ENCODE data around the gene LRRC8E. TPM values are rescaled to one million over a fixed set of nuclear protein-coding genes. Genes with fewer than 3 reads are reported as not detected.

Gene LRRC8E
- total RNA-seq, 2 donors from 2014 or later, result not detected

- DNase-seq (ENCODE audit: low spot score), result no peak
- intact Hi-C loops (cut with DNase I), result no loop called here
These were observed 22.9 kb upstream of the LRRC8E start for GRCh38 chr19:7865262-7865911.

- intact Hi-C loops (cut with DNase I), result no loop called here
These were observed 21.8 kb upstream of the LRRC8E start for GRCh38 chr19:7866399-7867091.

GRCh38 chr19:7867092-7867844 lies 21.0 kb upstream of the LRRC8E start:
- no peak for DNase-seq (ENCODE audit: low spot score)
- intact Hi-C loops (cut with DNase I), result no loop called here

More at GRCh38 chr19:7866399-7867091, 21.8 kb upstream of the LRRC8E start:
- no peak for DNase-seq (ENCODE audit: low spot score)

DNA sequence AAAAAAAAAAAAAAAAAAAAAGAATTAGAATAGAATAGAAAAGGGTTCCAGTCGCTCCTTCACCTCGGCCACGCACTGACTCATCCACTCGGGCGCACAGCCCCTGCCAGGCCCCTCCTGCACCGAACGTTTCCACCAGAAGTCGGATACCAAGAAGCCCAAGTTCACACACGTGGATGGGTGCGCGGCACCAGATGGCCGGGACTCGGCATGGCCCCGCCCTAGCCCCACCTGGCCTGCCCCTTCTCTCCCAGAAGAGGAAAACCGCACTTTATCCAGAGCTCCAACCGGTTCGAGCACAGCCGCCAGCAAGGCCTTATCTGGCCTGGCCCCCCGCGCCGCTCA lies 20.0 kb upstream of the LRRC8E start:
- DNase-seq (ENCODE audit: low spot score), result no peak
- intact Hi-C loops (cut with DNase I), result no loop called here

DNA sequence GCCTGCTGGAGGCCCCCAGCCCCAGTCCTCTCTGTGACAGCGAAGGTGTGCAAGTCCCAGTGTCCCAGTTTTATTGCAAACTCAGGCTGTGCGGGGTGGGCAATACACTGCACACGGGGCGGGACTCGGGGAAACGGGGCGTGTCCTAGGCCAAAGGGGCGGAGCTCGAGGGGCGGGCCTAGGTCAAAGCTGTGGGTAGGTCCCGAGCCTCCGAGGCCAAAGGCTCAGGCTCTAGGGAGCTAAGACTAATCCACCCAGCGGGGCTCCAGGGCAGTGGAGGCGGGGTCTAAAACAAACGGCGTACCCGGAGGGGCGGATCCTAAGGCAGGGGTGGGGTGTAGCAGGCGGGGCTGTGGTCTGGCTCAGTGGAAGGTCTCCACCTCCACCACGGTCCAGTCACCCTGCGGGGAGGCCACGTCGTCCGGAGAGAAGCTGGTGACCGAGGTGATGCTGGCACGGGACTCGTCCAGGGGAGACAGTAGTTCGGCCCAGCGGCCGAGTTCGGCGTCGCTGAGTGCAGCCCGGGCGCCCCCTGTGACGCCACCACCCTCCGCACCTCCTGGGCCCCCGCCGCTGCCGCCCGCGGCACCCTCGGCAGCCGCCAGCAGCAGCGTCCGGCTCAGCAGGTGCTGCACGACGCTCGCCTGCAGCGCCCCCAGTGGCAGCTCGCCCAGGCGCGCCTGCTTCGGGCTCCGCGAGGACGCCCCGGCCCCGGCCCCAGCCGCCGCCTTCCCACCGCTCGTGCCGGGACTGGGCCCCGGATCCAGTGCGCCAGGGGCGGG lies 19.4 kb upstream of the LRRC8E start:
- DNase-seq (ENCODE audit: low spot score), result peak; percentile 88
- intact Hi-C loops (cut with DNase I), result no loop called here

GRCh38 chr19:7869453-7869909 lies 18.8 kb upstream of the LRRC8E start:
- DNase-seq (ENCODE audit: low spot score), result no peak
- intact Hi-C loops (cut with DNase I), result no loop called here

- peak; percentile 90 for DNase-seq (ENCODE audit: low spot score)
- intact Hi-C loops (cut with DNase I), result no loop called here
These were observed 18.3 kb upstream of the LRRC8E start for GRCh38 chr19:7869910-7870511.

- no peak for DNase-seq (ENCODE audit: low spot score)
- intact Hi-C loops (cut with DNase I), result no loop called here
These were observed 17.5 kb upstream of the LRRC8E start for GRCh38 chr19:7870571-7871436.

GRCh38 chr19:7871437-7872305 lies 16.6 kb upstream of the LRRC8E start:
- intact Hi-C loops (cut with DNase I), result no loop called here
- DNase-seq (ENCODE audit: low spot score), result peak; percentile 96

GRCh38 chr19:7872306-7873204 lies 15.8 kb upstream of the LRRC8E start:
- DNase-seq (ENCODE audit: low spot score), result no peak
- intact Hi-C loops (cut with DNase I), result no loop called here

- DNase-seq (ENCODE audit: low spot score), result no peak
- intact Hi-C loops (cut with DNase I), result loop anchor here in 1 of 2 donors (1.0 kb wide), 1 partner anchor 43 kb away; the partner anchor contains the start of gene EVI5L
These were observed 14.8 kb upstream of the LRRC8E start for GRCh38 chr19:7873304-7874075.

DNA sequence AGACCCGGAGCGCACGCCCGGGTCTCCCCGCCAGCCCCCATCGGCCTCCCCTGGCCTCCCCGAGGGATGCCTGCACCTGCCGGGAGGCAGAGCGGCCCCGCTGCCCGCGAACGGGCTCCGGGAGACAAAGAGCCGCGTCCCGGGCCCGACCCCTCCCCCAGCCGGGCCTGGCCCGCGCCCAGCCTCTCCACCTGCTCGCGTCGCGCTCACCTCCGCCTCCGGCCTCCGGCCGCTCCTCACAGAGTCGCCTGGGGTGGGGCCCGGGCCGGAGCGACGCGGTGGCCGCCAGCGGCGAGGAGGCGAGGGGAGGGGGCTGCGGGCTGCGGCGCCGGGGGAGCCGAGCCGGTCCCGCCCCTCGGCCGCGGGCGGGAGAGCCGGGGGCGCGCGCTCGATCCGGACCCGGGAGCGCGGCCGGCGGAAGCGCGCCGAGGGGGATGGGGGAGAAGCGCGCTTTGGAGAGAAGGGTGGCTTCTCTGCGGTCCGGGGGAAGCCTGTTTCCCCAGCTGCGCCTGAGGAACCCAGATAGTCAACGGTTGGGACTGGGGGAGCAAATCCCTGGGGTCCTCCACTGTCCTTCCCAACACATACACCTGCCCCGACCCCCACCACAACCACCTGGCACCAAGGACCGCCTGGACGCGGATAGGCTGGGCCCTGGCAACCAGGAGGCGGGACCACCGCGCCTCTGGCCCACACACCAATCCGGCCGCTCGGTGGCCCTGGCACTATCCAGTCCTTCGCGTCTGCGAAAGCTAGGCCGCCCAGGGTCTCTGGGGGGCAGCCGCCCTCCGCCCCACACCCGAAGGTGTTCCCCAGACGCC lies 14.0 kb upstream of the LRRC8E start, which contains the start of gene PRR36:
PRR36 (minus strand) TSS at position 315 of the 821 bp plus-strand sequence. CDS start 701 bp downstream, outside the sequence.
- no peak for DNase-seq (ENCODE audit: low spot score)
- intact Hi-C loops (cut with DNase I), result loop anchor here in 1 of 2 donors (1.0 kb wide), 1 partner anchor 44 kb away; the partner anchor contains the start of gene EVI5L

DNA sequence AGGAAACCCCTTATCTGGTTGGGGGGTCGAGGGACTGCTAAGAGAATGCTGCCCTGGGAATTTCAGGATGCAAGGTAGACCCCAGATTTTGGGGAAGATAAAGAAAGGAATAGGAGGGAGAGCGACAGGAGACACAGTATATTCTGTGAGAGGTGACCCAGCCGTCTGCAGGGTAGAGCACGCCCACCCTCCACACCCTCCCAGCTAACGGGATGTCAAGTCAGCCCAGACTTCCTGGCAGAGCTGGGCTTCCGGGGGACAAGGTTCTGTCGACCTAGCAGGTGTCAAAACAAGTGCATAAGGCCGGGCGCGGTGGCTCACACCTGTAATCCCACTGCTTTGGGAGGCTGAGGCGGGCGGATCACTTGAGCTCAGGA lies 13.4 kb upstream of the LRRC8E start:
- intact Hi-C loops (cut with DNase I), result loop anchor here in 1 of 2 donors (1.0 kb wide), 1 partner anchor 45 kb away; the partner anchor contains the start of gene EVI5L
- no peak for DNase-seq (ENCODE audit: low spot score)

DNA sequence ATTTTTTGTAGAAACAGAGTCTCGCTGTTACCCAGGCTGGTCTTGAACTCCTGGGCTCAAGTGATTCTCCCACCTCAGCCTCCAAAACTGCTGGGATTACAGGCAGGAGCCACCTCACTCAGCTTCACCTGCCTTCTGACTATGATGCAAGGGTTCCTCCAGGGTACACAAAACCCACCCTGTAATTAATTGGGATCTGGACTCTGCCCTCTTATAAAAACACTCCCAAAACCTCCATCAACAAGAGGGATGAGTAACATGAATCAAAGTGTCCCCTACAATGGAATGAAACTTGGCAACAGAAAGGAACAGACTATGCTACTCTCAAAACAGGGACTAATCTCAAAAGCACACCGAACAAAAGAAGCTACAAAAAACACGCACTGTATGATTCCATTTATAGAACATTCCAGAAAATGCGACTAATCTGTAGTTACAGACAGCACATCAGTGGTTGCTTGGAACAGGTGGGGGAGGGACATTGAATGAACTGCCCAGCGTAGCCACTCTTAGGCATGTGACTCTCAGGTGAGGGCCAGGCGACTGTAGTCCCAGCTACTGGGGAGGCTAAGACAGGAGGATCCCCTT lies 11.0 kb upstream of the LRRC8E start:
- intact Hi-C loops (cut with DNase I), result no loop called here
- DNase-seq (ENCODE audit: low spot score), result no peak

All from posterior vena cava (tissue), 2 donors.